Measurements from ENCODE around the gene EVL. TPM values are rescaled to one million over a fixed set of nuclear protein-coding genes. Genes with fewer than 3 reads are reported as not detected.

The EVL gene
- total RNA-seq, 1 donor from 2014 or later, result 45.7 TPM

DNA sequence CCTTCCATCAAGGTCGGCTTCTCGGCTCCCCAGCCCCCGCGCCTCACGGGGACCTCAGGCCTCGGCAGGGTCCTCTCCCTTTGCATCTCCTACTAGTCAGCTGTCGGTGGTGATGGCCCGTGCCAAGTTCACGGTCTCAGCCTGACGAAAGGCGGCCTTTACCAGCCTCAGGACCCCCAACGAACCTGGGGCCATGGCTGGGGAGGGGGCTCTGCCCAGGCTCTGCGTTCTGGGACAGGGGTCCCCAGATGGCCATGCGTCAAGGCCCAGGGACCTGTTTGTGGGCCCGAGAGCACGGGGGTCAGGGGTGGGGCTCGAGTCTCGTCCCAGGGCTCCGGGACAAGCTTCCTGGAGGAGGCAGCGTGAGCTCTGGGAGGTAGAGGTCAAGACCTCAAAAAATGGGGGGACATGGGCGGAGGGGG is 127.0 kb downstream of the EVL start:
- DNase-seq (ENCODE audit: extremely low read depth, low read depth, low spot score), result no peak

DNA sequence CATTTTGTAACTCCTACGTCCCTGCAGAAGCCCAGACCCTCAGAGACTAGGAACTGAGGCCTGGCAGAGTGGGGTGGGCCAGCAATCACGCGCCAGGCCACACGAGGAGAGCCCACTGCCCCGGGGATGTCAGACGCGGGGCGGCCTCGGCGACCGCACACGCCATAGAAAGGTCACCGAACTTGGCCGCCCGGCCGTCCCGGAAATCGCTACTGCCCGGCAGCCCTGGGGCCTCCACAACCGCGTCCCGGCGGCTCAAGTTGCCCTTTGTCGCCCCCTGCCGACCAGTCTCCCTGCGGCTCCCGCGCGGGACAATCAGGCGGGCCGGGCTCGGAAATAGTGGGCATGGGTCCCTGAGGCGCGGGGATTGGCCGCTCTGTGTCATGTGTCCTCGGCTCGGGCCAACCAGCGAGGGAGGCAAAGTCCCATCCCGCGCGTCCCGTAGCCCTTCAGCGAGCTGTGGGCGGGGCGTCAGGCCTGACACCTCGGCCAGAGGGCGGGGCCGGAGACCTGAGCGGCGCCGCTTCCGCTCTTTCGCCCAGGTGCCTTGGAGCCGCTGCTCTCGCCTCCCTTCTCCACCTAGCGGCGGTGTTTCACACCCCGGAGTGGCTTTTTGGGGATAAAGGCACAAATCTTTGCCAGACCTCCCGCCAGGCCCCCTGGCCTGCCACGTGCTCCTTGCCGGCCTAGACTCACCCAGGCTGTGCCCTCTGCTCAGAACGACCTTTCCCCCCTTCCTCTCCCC is 127.6 kb downstream of the EVL start:
- peak; percentile 62 for DNase-seq (ENCODE audit: extremely low read depth, low read depth, low spot score)

Other genes with a start within 250 kb of the EVL start
- gene DEGS2, start 94.2 kb downstream of the EVL start, total RNA-seq, result not detected in 2 replicates
- gene YY1, start 173.7 kb downstream of the EVL start, total RNA-seq, result 37.6 and 47.5 TPM in 2 replicates
- gene SLC25A29, start 241.0 kb downstream of the EVL start, total RNA-seq, result 119 and 175 TPM in 2 replicates